Mucosa of stomach (tissue), 1 donor: Measurements from ENCODE around the gene EPHB3.

ENCODE experiments used
- H3K27me3 ChIP-seq: one replicate; pipeline ENCODE4 v1.7.0; 2013; ENCODE audit warnings: mild to moderate bottlenecking, low read length; ENCODE audit not compliant: control insufficient read depth, insufficient read depth
- H3K36me3 ChIP-seq: one replicate; pipeline ENCODE4 v1.7.0; 2013; ENCODE audit warnings: low read length; ENCODE audit not compliant: control insufficient read depth, insufficient read depth
- H3K4me1 ChIP-seq: one replicate; pipeline ENCODE4 v1.7.0; 2013; ENCODE audit warnings: mild to moderate bottlenecking, low read length; ENCODE audit not compliant: control insufficient read depth, insufficient read depth
- H3K4me3 ChIP-seq: one replicate; pipeline ENCODE4 v1.7.0; 2013; ENCODE audit warnings: low read length
- H3K9ac ChIP-seq: one replicate; pipeline ENCODE4 v1.7.0; 2013; ENCODE audit warnings: mild to moderate bottlenecking, low read length, moderate library complexity
- H3K9me3 ChIP-seq: one replicate; pipeline ENCODE4 v1.7.0; 2013; ENCODE audit warnings: mild to moderate bottlenecking, low read length, moderate library complexity; ENCODE audit not compliant: control insufficient read depth
- donor health status: Pancreatic carcinoma.

Gene EPHB3

DNA sequence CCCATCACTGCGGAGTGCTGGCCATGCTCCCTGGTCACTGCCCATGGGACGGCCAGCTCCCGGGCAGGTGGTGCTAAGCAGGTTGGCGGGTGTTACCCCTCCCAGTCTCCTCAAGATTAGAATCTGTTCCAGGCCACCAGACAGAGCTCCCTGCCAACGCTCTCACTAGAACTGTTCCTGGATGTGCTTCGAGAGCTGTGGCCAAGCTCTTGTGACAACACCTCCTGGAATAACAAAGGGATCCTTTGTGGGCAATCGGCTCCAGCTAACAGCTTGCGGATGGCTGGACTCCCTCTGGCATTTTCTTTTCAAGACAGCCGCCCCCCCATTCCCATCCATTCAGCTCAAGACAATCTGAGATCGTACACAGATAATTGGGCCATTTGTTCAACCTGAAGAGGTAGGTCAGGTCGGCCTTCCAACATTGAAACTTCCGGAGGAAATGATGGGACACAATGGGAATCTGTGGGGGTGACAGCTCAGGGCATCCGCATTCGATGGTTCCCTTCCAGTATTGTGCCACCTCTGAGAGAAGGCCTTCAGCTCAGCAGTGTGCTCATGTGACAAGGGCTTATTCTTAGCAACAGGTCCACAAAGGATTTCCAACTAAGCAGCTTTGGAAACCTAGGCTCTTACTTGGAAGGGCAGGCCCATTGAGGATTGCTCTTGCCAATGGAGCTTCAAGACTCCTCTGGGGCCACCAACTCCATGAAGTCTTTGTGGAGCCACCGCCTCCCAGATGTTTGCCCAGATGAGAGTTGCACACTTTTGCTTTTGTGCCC is 11.6 kb upstream of the EPHB3 start:
- no peak overlapping the region for H3K4me3 ChIP-seq
- no peaks in the 10 kb centered on the region for H3K4me1 ChIP-seq
- H3K9me3 ChIP-seq: no peaks in the 10 kb centered on the region
- no peaks in the 10 kb centered on the region for H3K27me3 ChIP-seq
- H3K36me3 ChIP-seq: no peaks in the 10 kb centered on the region
- no peak overlapping the region for H3K9ac ChIP-seq

DNA sequence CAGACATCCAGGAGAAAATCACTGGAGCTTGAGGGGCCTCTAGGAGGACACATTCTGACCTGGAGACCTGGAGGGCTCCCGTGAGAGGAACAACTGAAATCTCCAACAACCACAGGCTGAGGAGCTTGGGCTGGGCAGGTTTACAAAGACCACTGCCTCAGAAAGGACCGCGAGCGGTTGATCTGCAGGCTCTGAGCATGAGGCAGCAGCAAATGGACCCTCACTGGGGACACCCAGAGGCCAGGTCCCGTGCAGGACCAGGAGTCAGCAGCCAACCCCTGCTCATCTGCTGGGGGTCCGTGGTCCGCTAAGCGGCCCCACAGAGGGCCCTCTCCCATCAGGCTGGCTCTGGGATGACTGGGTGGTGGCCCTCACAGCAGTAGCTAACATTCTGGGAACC is 10.5 kb upstream of the EPHB3 start:
- no peaks in the 10 kb centered on the region for H3K36me3 ChIP-seq
- H3K4me3 ChIP-seq: no peak overlapping the region
- H3K9ac ChIP-seq: no peak overlapping the region
- H3K9me3 ChIP-seq: no peaks in the 10 kb centered on the region
- H3K27me3 ChIP-seq: no peaks in the 10 kb centered on the region
- H3K4me1 ChIP-seq: peaks cover 10% of the 10 kb centered on the region

DNA sequence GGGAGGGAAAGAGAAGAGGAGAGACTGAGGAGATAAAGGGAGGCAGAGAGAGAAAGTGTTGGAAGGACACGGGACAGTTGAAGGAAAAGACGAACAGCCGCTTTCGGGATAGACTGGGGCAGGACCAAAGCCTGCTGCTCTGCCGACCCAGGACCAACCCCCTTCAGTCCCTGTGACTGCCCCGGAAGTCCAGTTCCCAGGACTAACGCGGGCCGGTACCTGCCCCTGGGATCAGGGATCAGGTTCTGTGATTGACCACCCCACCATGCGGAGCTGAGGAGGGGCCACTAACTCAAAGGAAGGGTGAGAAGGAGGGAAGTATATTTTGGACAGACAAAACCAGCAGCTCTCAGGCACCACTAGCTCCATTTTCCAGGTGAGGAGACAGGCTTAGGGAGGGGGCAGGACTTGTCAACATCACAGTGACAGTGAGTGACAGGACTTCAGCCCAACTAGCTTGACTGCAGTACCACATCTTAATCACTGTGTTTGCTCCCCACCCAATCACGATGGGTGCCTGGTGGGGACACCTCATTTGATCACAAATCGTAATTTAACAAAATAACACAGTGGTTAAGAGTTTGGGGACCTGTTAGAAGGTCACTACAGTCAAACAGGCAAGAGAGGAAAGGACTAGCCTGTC is 9.8 kb upstream of the EPHB3 start:
- no peak overlapping the region for H3K9ac ChIP-seq
- H3K27me3 ChIP-seq: peaks cover 3% of the 10 kb centered on the region
- H3K4me3 ChIP-seq: no peak overlapping the region
- H3K9me3 ChIP-seq: no peaks in the 10 kb centered on the region
- H3K4me1 ChIP-seq: peaks cover 16% of the 10 kb centered on the region
- no peaks in the 10 kb centered on the region for H3K36me3 ChIP-seq

DNA sequence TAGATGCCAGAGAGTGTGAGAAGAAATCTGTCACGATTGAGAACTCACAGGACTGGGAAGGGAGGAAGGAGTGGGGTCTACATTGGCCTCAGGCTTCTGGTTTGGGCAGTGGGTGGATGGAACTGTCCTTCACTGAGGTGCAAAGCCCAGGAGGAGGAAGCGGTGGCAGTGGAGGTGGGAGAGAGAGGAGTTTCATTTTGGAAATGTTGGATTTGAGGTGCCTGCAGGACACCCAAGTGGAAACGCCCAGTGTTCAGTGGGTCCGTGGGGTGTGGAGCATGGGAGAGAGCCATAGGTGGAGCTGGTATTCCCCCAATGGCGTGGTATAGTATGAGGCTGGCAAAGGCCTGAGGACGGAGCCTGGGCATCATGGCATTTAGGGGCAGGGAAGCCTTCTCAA is 9.3 kb upstream of the EPHB3 start:
- Histone ChIP-seq H3K9me3 (no peaks in the 10 kb centered on the region), H3K4me3 (no peak overlapping the region), H3K36me3 (no peaks in the 10 kb centered on the region), H3K4me1 (peaks cover 21% of the 10 kb centered on the region), H3K27me3 (peaks cover 7% of the 10 kb centered on the region), H3K9ac (no peak overlapping the region)

DNA sequence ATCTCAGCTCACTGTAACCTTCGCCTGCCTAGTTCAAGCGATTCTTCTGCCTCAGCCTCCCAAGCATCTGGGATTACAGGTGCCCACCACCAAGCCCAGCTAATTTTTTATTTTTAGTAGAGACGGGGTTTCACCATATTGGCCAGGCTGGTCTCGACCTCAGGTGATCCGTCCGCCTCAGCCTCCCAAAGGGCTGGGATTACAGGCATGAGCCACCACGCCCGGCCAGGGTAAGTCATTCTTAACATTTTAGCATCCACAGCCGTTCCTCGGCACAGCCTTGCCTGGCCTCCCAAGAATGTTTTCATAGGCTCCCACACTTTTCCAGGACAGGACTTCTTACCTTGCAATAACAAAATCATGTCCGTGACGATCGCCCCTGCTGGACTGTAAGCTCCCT is 8.7 kb upstream of the EPHB3 start:
- Histone ChIP-seq H3K9ac (no peak overlapping the region), H3K4me1 (peaks cover 27% of the 10 kb centered on the region), H3K4me3 (no peak overlapping the region), H3K36me3 (no peaks in the 10 kb centered on the region), H3K9me3 (no peaks in the 10 kb centered on the region), H3K27me3 (peaks cover 7% of the 10 kb centered on the region)

DNA sequence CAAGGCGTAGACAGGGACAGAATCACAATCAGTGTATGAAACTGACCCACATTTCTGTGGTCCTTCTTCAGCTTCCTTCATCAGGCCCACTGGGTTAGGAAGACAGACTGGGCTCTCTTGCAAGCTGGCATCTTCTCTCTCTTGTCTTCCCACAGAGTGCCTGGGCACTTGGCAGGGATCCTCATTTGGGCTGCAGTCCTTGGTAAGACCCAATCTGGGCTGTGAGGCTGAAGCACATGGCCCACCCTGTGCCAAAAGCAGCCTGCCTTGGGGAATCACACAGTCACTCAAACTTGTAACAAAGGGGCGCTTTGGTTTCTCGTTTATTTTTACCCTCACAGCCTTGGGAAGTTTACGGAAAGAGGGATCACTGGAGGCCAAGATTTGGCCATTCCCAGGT is 8.2 kb upstream of the EPHB3 start:
- Histone ChIP-seq H3K4me3 (no peak overlapping the region), H3K4me1 (peaks cover 32% of the 10 kb centered on the region), H3K9ac (no peak overlapping the region), H3K27me3 (peaks cover 7% of the 10 kb centered on the region), H3K36me3 (no peaks in the 10 kb centered on the region), H3K9me3 (no peaks in the 10 kb centered on the region)

DNA sequence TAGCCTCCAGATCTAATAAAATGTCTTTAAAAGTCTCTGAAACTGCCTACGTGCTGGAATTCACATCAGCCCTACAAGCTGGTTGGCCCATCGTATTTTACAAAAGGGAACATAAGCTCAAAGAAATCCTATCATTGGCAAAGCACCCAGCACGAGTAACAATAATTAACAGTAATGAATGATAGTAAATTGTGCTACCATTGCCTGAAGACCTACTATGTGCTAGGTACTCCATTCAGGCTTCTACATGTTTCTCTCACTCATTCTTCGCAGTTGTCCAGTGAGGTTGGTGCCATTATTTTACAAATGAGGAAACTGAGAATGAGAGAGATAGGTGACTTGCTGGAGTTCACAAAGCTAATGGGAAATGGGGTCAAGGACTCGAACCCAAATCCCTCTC is 7.1 kb upstream of the EPHB3 start:
- H3K36me3 ChIP-seq: no peaks in the 10 kb centered on the region
- peaks cover 7% of the 10 kb centered on the region for H3K27me3 ChIP-seq
- H3K9ac ChIP-seq: no peak overlapping the region
- no peak overlapping the region for H3K4me3 ChIP-seq
- no peaks in the 10 kb centered on the region for H3K9me3 ChIP-seq
- peaks cover 43% of the 10 kb centered on the region for H3K4me1 ChIP-seq

DNA sequence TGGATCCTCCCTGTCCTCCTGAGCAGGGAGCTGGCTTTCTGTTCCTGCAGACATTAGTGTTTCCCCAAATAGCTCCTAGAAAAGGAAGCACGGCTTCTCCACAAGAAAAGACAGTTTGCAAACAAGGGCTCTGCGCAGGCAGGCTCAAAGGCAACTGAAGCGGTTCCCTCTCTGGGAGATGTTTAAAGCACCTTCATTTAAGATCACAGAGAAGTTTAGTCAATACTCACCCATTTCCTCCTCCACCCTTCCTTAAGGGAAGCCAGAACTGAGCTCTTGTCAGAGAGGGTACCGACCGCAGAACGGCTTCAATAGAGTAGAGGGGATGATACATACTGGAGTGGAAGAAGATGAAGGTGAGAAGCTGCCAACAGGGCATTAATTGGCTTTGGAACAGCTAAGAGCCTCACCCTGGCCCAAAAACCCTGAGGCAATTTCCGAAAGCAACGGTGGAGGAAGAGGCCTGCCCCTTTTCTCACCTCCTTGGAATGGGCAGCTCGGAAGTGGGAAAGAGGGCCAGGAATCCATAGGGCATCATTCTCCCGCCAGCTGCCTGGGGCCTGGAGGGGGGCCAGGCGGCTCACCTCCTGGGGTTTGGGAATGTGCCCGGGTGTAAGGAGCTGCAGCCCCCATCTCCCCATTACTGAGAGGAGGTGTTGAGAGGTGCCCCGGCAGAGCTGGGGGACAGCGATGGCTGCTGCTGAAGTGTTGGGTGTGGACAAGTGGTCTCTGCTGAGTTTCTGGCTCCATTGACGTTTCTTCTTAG is 4.8 kb upstream of the EPHB3 start:
- H3K4me1 ChIP-seq: peaks cover 61% of the 10 kb centered on the region
- no peaks in the 10 kb centered on the region for H3K36me3 ChIP-seq
- H3K9me3 ChIP-seq: no peaks in the 10 kb centered on the region
- H3K9ac ChIP-seq: no peak overlapping the region
- no peak overlapping the region for H3K4me3 ChIP-seq
- peaks cover 7% of the 10 kb centered on the region for H3K27me3 ChIP-seq

DNA sequence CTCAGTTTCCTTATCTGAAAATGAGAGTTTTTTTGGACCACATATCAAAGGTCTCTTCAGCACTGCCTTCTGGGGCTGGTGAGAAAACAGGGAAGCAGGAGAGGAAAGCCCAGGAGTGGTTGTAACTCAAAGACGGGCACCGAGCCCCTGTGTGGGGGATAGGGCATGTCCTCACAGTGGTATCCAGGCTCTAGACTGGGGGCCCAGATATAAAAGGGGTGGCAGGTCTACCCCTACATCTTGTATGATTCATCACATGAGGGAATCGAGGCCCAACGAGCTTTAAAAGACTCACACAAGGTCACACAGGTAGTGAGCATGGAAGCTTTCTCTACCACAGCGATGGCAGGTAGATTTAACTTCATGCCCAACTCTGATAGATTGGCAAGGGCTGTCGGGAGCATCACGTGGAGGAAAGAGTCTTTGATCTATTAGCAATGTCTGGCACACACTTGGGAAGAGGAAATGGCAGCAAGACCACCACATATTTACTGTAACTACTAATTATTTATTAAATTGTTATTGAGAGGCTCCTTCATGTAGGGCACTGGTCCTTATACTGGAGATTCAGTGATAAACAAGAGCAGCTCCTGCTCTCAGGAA is 4.1 kb upstream of the EPHB3 start:
- H3K27me3 ChIP-seq: peaks cover 7% of the 10 kb centered on the region
- H3K9ac ChIP-seq: no peak overlapping the region
- H3K4me1 ChIP-seq: peaks cover 61% of the 10 kb centered on the region
- H3K36me3 ChIP-seq: no peaks in the 10 kb centered on the region
- no peak overlapping the region for H3K4me3 ChIP-seq
- H3K9me3 ChIP-seq: no peaks in the 10 kb centered on the region

DNA sequence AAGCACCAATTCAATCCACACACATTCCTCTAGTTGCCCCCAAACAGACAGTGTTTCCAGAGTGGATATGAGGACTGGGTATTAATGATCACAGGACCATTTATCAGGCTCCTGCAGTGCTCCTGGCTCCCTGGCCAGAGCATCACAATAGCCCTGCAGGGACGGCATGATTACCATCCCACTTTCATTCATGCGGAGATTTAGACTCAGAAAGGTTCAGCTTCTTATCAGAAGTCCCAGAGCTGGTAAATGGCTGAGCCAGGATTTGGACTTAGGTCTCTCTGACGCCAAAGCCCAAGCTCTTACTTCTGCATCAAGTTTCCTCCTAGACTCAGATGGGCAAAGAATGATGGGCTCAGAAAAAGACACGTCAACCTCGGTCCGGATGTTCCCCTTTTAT is 2.9 kb upstream of the EPHB3 start:
- H3K4me3 ChIP-seq: no peak overlapping the region
- no peak overlapping the region for H3K9ac ChIP-seq
- H3K4me1 ChIP-seq: peaks cover 66% of the 10 kb centered on the region
- peaks cover 7% of the 10 kb centered on the region for H3K27me3 ChIP-seq
- no peaks in the 10 kb centered on the region for H3K36me3 ChIP-seq
- no peaks in the 10 kb centered on the region for H3K9me3 ChIP-seq

DNA sequence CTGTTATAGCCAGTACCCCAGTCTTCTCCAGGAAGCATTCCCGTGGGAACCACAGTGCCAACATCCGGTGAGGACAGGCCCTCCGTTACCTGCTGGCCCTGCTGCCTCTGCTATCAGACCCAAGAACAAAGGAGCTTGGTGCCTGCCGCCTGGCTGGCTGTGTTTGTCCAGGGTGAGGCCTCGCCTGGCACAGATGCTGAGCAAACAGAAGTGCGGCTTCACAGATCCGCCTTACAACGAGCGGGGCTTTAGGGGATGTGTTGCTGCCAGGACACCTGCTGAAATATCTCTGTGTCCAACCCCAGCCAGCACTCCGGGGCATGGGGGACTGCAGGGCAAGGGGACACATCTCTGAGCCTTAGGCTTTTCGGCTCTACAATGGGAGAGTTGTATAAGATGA is 2.2 kb upstream of the EPHB3 start:
- no peaks in the 10 kb centered on the region for H3K36me3 ChIP-seq
- peaks cover 71% of the 10 kb centered on the region for H3K4me1 ChIP-seq

DNA sequence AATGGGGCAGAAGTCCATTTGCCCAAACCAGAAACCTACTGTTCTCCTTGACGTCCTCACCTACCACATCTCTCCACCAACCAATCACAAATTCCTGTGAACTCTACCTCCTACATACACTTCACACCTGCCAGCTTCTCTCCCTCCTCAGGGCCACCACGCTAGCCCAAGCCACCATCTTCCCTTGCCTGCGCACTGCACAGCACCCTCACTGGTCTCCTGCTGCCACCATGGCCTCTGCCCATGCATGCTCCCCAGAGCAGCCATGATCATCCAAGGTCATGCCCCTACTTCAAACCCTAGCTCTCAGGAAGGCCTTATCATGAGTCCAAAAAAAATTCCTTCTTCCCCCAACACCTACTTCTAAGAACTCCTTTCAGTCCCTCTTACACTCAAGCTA is 1.1 kb upstream of the EPHB3 start:
- H3K4me3 ChIP-seq: no peak overlapping the region
- H3K36me3 ChIP-seq: no peaks in the 10 kb centered on the region
- no peak overlapping the region for H3K9ac ChIP-seq
- peaks cover 7% of the 10 kb centered on the region for H3K27me3 ChIP-seq
- H3K9me3 ChIP-seq: no peaks in the 10 kb centered on the region
- H3K4me1 ChIP-seq: peaks cover 79% of the 10 kb centered on the region

More for the DNA sequence above, 2.2 kb upstream of the EPHB3 start:
- Histone ChIP-seq H3K27me3 (peaks cover 7% of the 10 kb centered on the region), H3K9me3 (no peaks in the 10 kb centered on the region), H3K4me3 (no peak overlapping the region), H3K9ac (no peak overlapping the region)
